Stomach (tissue), 9 donors: ENCODE data around the gene FIP1L1. TPM values are rescaled to one million over a fixed set of nuclear protein-coding genes. Genes with fewer than 3 reads are reported as not detected.
"Not testable (repeated sequence)": the region's sequence is repeated elsewhere in the genome, so short reads cannot be mapped to it uniquely, and the experiment has no call there.

Source experiments
- DNase-seq, 2 donors: peaks; one replicate each; pipeline versions ENCODE4 v3.0.0 to v3.0.0-alpha.2; 2013 to 2019
- H3K27ac ChIP-seq, 5 donors: fragments of 200-600 bp in 4 of 5; sonication (generic) in 4 of 5; one replicate each; pipeline ENCODE4 v1.5.1; 2013 to 2019; ENCODE audit warnings: mild to moderate bottlenecking in 1 of 5, moderate library complexity in 1 of 5
- H3K27me3 ChIP-seq, 3 donors: fragments of 200-600 bp; sonication (generic); one replicate each; pipeline ENCODE4 v1.5.1; 2017 to 2019; ENCODE audit warnings: mixed run types in 1 of 3
- H3K36me3 ChIP-seq, 4 donors: fragments of 200-600 bp; sonication (generic); 1 replicate in 3 of 4; 2 replicates in 1 of 4; pipeline ENCODE4 v1.5.1; 2016 to 2019
- H3K4me1 ChIP-seq, 4 donors: fragments of 200-600 bp; sonication (generic); one replicate each; pipeline ENCODE4 v1.5.1; 2016 to 2019
- H3K4me3 ChIP-seq, 4 donors: fragments of 200-600 bp; sonication (generic) in 3 of 4; one replicate each; pipeline ENCODE4 v1.5.1; 2016 to 2019; ENCODE audit warnings: mild to moderate bottlenecking in 1 of 4
- H3K9me3 ChIP-seq, 4 donors: fragments of 200-600 bp; sonication (generic); one replicate each; pipeline ENCODE4 v1.5.1; 2016 to 2019
- CTCF ChIP-seq, 7 experiments: fragments of 450-650 bp in 4 of 7; fragments of 200-600 bp in 3 of 7; sonication (generic) in 3 of 7; IDR thresholded peaks; one replicate each; pipeline ENCODE4 v1.5.1; 2016 to 2019; ENCODE audit warnings: antibody characterized with exemption in 7 of 7, control low read depth in 2 of 7, mild to moderate bottlenecking in 1 of 7
- EP300 ChIP-seq: sonication (generic); formaldehyde crosslinking; IDR thresholded peaks from one replicate; pipeline ENCODE4 v1.6.1; 2017; ENCODE audit warnings: antibody characterized with exemption
- POLR2A ChIP-seq, 4 donors: fragments of 450-650 bp; IDR thresholded peaks; one replicate each; pipeline ENCODE4 v1.6.1; 2016; ENCODE audit warnings: antibody characterized with exemption in 4 of 4, control low read depth in 2 of 4, mild to moderate bottlenecking in 1 of 4, moderate library complexity in 1 of 4
- POLR2AphosphoS5 ChIP-seq, 3 donors: sonication (generic); formaldehyde crosslinking; IDR thresholded peaks; one replicate each; pipeline ENCODE4 v1.6.1; 2016; ENCODE audit warnings: antibody characterized with exemption in 3 of 3
- WGBS, 5 donors: extraction: QIAGEN DNeasy Blood & Tissue Kit in 3 of 5; methylation state at CpG; one replicate each; pipeline versions ENCODE4 v1.1.5 to v1.1.7; 2013 to 2018; 5-methylcytosine and 5-hydroxymethylcytosine counted together
- intact Hi-C: fragments of 100-400 bp; cut with DNase I; formaldehyde crosslinking; loops from one replicate; pipeline ENCODE4 v1.15.1; 2023; ENCODE audit warnings: low total_unique reads
- polyA plus RNA-seq, 3 donors: library from polyadenylated mRNA; stranded (reverse); fragments of 200-250 nt; gene quantifications; one replicate each; pipeline ENCODE4 v1.2.3, GENCODE V29; 2013
- total RNA-seq, 5 donors: library from RNA; depleted of rRNA; stranded (reverse); fragments of >200 nt; gene quantifications; one replicate each; pipeline versions ENCODE4 v1.1.0 to v1.2.3, GENCODE V29; 2014 to 2016
- donor health status: healthy with polysubstance abuse.
- donor health status: Bipolar disorder and iron deficiency.
- donor health status: healthy.

The FIP1L1 gene
- total and polyA plus RNA-seq, 8 donors = 19.9 to 91.1 (median 29.9) TPM

GRCh38 chr4:53380221-53380620, 2.8 kb downstream of the FIP1L1 start:
- Histone ChIP-seq H3K36me3 (peaks cover 16 to 34% (median 31%) of the 10 kb centered on the region in 4 donors), H3K9me3 (no peaks in the 10 kb centered on the region), H3K4me3 (no peak overlapping the region), H3K27me3 (no peaks in the 10 kb centered on the region), H3K4me1 (peaks cover 15 to 41% (median 34%) of the 10 kb centered on the region in 4 donors), H3K27ac (no peak overlapping the region)
- 88 to 94% (median 91%) methylated on average over 4 of the region's 4 CpGs for WGBS, 5 donors
- no peak for DNase-seq
- no peak for TF ChIP-seq EP300
- TF ChIP-seq POLR2AphosphoS5 (IDR thresholded peaks at IDR 0.05) = no peak
- no peak for TF ChIP-seq CTCF (IDR thresholded peaks at IDR 0.05)
- no peak for TF ChIP-seq POLR2A (IDR thresholded peaks at IDR 0.05)
- intact Hi-C loops = no loop called here

GRCh38 chr4:53409479-53409878, 32.0 kb downstream of the FIP1L1 start:
- DNase-seq, H3K27ac ChIP-seq, H3K4me1 ChIP-seq, H3K27me3 ChIP-seq, intact Hi-C loops, H3K9me3 ChIP-seq, H3K4me3 ChIP-seq: not testable (repeated sequence)
- 70 to 99% (median 99%) methylated on average over 3 to 11 of the region's 11 CpGs for WGBS, 5 donors
- peaks cover 4 to 16% (median 14%) of the 10 kb centered on the region in 4 donors for H3K36me3 ChIP-seq

GRCh38 chr4:53419208-53419607, 41.8 kb downstream of the FIP1L1 start:
- Histone ChIP-seq H3K27me3 (no peaks in the 10 kb centered on the region), H3K9me3 (no peaks in the 10 kb centered on the region), H3K27ac (no peak overlapping the region), H3K4me3 (no peak overlapping the region), H3K36me3 (peaks cover 0 to 28% (median 8%) of the 10 kb centered on the region in 4 donors), H3K4me1 (no peaks in the 10 kb centered on the region)
- WGBS, 5 donors = 92 to 99% (median 97%) methylated on average over 3 of the region's 3 CpGs
- no peak for DNase-seq
- TF ChIP-seq POLR2AphosphoS5 (IDR thresholded peaks at IDR 0.05) (no peak), POLR2A (IDR thresholded peaks at IDR 0.05) (no peak), EP300 (no peak), CTCF (IDR thresholded peaks at IDR 0.05) (no peak)
- intact Hi-C loops = no loop called here

GRCh38 chr4:53421791-53422190, 44.4 kb downstream of the FIP1L1 start:
- no peaks in the 10 kb centered on the region for H3K27me3 ChIP-seq
- TF ChIP-seq POLR2AphosphoS5 (IDR thresholded peaks at IDR 0.05) (no peak), EP300 (no peak), POLR2A (IDR thresholded peaks at IDR 0.05) (no peak), CTCF (IDR thresholded peaks at IDR 0.05) (no peak)
- H3K27ac ChIP-seq = no peak overlapping the region
- peaks cover 0 to 11% (median 8%) of the 10 kb centered on the region in 4 donors for H3K36me3 ChIP-seq
- no peak overlapping the region for H3K4me3 ChIP-seq
- DNase-seq = peak in 1 of 2 donors; percentile 2
- peaks cover 0 to 8% (median 0%) of the 10 kb centered on the region in 4 donors for H3K4me1 ChIP-seq
- no peaks in the 10 kb centered on the region for H3K9me3 ChIP-seq
- WGBS, 5 donors = 90 to 94% (median 93%) methylated on average over 2 of the region's 2 CpGs
- intact Hi-C loops = no loop called here

GRCh38 chr4:53422367-53422766, 44.9 kb downstream of the FIP1L1 start:
- no peaks in the 10 kb centered on the region for H3K27me3 ChIP-seq
- peaks cover 0 to 10% (median 0%) of the 10 kb centered on the region in 4 donors for H3K4me1 ChIP-seq
- H3K27ac ChIP-seq = no peak overlapping the region
- H3K36me3 ChIP-seq = peaks cover 0 to 17% (median 12%) of the 10 kb centered on the region in 4 donors
- no peak overlapping the region for H3K4me3 ChIP-seq
- TF ChIP-seq POLR2AphosphoS5 (IDR thresholded peaks at IDR 0.05) = no peak
- no peak for TF ChIP-seq CTCF (IDR thresholded peaks at IDR 0.05)
- TF ChIP-seq EP300 = no peak
- TF ChIP-seq POLR2A (IDR thresholded peaks at IDR 0.05) = no peak
- intact Hi-C loops = no loop called here
- no peak for DNase-seq
- WGBS, 5 donors = 96 to 100% (median 99%) methylated on average over 1 of the region's 1 CpG
- H3K9me3 ChIP-seq = no peaks in the 10 kb centered on the region
